ENCODE measurements around the gene RHOT2. TPM values are rescaled to one million over a fixed set of nuclear protein-coding genes. Genes with fewer than 3 reads are reported as not detected.

The RHOT2 gene
- total and polyA plus RNA-seq, 2 of the 8 experiments (the other 6 are each of a cell fraction or from before 2014, with no cell fraction given): 149 to 194 TPM

- H2BK20ac ChIP-seq (ENCODE audit: low read length): no peak overlapping the region
- POLR2A ChIA-PET (ENCODE audit: partially characterized antibody): interaction anchor here (1.0 to 4.5 kb wide), 6 partner anchors 8 to 82 kb away, joined by 3 to 30 read pairs (median 5); partner anchors contain the start of genes ANTKMT, JMJD8 and WDR24
- H2BK5ac ChIP-seq (ENCODE audit: low read depth, low read length): no peak overlapping the region
- no peak overlapping the region for H4K91ac ChIP-seq (replicated peaks; ENCODE audit: insufficient read length, low read length)
- no peak overlapping the region for H2BK120ac ChIP-seq (replicated peaks; ENCODE audit: low read depth, low read length)
- H3K36me3 ChIP-seq (ENCODE audit: control insufficient read depth in 2 of 4, insufficient read depth in 4 of 4, low read length in 3 of 4): no peaks in the 10 kb centered on the region
- H3K4ac ChIP-seq (replicated peaks; ENCODE audit: insufficient read length, low read depth, low read length): no peak overlapping the region
- H3K4me1 ChIP-seq (replicated peaks in 1 of 4; ENCODE audit: control insufficient read depth in 3 of 4, insufficient read depth in 4 of 4, low read length in 3 of 4): peaks cover 0 to 8% (median 2%) of the 10 kb centered on the region in 4 experiments; a peak in 4 of 7 replicates
- H3K27me3 ChIP-seq (replicated peaks in 1 of 4; ENCODE audit: control insufficient read depth in 3 of 4, extremely low read depth in 1 of 4, insufficient read depth in 3 of 4, low read length in 3 of 4): peaks cover 57 to 84% (median 79%) of the 10 kb centered on the region in 4 experiments
- H3K56ac ChIP-seq (replicated peaks; ENCODE audit: insufficient read length, low read depth, low read length): no peak overlapping the region
- H3K9ac ChIP-seq (replicated peaks in 1 of 4; ENCODE audit: extremely low read depth in 1 of 4, low read depth in 3 of 4, low read length in 3 of 4): no peak overlapping the region
- no peak overlapping the region for H2BK12ac ChIP-seq (ENCODE audit: low read depth, low read length)
- no peaks in the 10 kb centered on the region for H3K9me3 ChIP-seq (ENCODE audit: insufficient read depth in 2 of 2, low read depth in 1 of 2, low read length in 1 of 2)
- H4K8ac ChIP-seq (ENCODE audit: extremely low read depth, insufficient read depth, low read length): no peak overlapping the region
- no peak overlapping the region for H3K14ac ChIP-seq (ENCODE audit: insufficient read length)
- CTCF ChIA-PET (ENCODE audit: partially characterized antibody): interaction anchor here (0.7 to 33.4 kb wide), 7 partner anchors 10 to 83 kb away, joined by 3 to 977 read pairs (median 5); partner anchors contain the start of genes ANTKMT, CCDC78, CIAO3 and HAGHL
- no peak overlapping the region for H3K4me3 ChIP-seq (ENCODE audit: extremely low read depth in 1 of 4, insufficient read depth in 2 of 4, low read depth in 3 of 4, low read length in 4 of 4)
- H4K20me1 ChIP-seq (replicated peaks in 1 of 2; ENCODE audit: control insufficient read depth in 1 of 2, insufficient read depth in 2 of 2, low read length in 2 of 2): peaks cover 8 to 27% of the 10 kb centered on the region in 2 experiments
- FAIRE-seq (no peak), DNase-seq (ENCODE audit: low read depth in 1 of 2, low spot score in 2 of 2) (no peak)
- H3K18ac ChIP-seq (ENCODE audit: extremely low read depth, low read length): no peak overlapping the region
- H2AFZ ChIP-seq (ENCODE audit: low read length): no peak overlapping the region
- 94% methylated on average over 19 of the region's 19 CpGs; no CpG with 5 or more reads in 1 of the 2 experiments for WGBS, 2 experiments (ENCODE audit: extremely low coverage in 1 of 2, insufficient coverage in 1 of 2, insufficient read length in 1 of 2, insufficient replicate concordance in 2 of 2, low coverage in 1 of 2, low lambda C conversion rate in 2 of 2, missing lambda C conversion rate in 1 of 2)
- H3K27ac ChIP-seq (ENCODE audit: low read depth, low read length): no peak overlapping the region
- no peaks in the 10 kb centered on the region for H3K79me2 ChIP-seq (ENCODE audit: control insufficient read depth in 1 of 2, insufficient read depth in 2 of 2, low read length in 2 of 2)
- H3K4me2 ChIP-seq (ENCODE audit: insufficient read depth in 1 of 2, low read depth in 2 of 2, low read length in 2 of 2): no peak overlapping the region
- no peaks in the 10 kb centered on the region for H3K79me1 ChIP-seq (ENCODE audit: low read depth, low read length)
- no peak overlapping the region for H2AK5ac ChIP-seq (ENCODE audit: low read depth, low read length)
- H2BK15ac ChIP-seq (ENCODE audit: low read length): no peak overlapping the region
- no peak overlapping the region for H4K5ac ChIP-seq (ENCODE audit: insufficient read length, low read depth, low read length)
- no peak overlapping the region for H3K23ac ChIP-seq (ENCODE audit: insufficient read length)
- peaks cover 12% of the 10 kb centered on the region; the same call in 1 of the 2 replicates for H3K23me2 ChIP-seq (ENCODE audit: low read depth, low read length)
- TF ChIP-seq BACH1 (IDR thresholded peaks at IDR 0.05; ENCODE audit: low read length) (no peak), SP4 (IDR thresholded peaks at IDR 0.05; ENCODE audit: low read length) (no peak), CTBP2 (IDR thresholded peaks at IDR 0.05; ENCODE audit: borderline replicate concordance, insufficient read depth, insufficient read length, low read length) (no peak), POU5F1 (IDR thresholded peaks at IDR 0.05; ENCODE audit: low read depth, low read length) (no peak), SIN3A (conservative IDR thresholded peaks at IDR 0.05 in 1 of 2, IDR thresholded peaks at IDR 0.05 in 1 of 2; ENCODE audit: low read depth in 1 of 2, low read length in 2 of 2) (no peak), ASH2L (IDR thresholded peaks at IDR 0.05; ENCODE audit: low read length) (no peak), CHD1 (IDR thresholded peaks at IDR 0.05; ENCODE audit: low read depth, low read length) (no peak), HDAC2 (IDR thresholded peaks at IDR 0.05; ENCODE audit: borderline replicate concordance in 1 of 2, low read depth in 2 of 2, low read length in 2 of 2) (no peak), JUND (IDR thresholded peaks at IDR 0.05; ENCODE audit: low read length) (no peak), EGR1 (IDR thresholded peaks at IDR 0.05; ENCODE audit: borderline replicate concordance, low read depth, low read length) (no peak), SUZ12 (IDR thresholded peaks at IDR 0.05; ENCODE audit: low read length) (no peak), JUN (IDR thresholded peaks at IDR 0.05; ENCODE audit: low read depth, low read length) (no peak)
- TF ChIP-seq, protein P1, sequence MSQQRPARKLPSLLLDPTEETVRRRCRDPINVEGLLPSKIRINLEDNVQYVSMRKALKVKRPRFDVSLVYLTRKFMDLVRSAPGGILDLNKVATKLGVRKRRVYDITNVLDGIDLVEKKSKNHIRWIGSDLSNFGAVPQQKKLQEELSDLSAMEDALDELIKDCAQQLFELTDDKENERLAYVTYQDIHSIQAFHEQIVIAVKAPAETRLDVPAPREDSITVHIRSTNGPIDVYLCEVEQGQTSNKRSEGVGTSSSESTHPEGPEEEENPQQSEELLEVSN (IDR thresholded peaks at IDR 0.05): no peak
These were observed 34.4 kb downstream of the RHOT2 start for GRCh38 chr16:702341-702740.

All from H1 (cell line).